ENCODE data around the gene JOSD1.

The JOSD1 gene

DNA sequence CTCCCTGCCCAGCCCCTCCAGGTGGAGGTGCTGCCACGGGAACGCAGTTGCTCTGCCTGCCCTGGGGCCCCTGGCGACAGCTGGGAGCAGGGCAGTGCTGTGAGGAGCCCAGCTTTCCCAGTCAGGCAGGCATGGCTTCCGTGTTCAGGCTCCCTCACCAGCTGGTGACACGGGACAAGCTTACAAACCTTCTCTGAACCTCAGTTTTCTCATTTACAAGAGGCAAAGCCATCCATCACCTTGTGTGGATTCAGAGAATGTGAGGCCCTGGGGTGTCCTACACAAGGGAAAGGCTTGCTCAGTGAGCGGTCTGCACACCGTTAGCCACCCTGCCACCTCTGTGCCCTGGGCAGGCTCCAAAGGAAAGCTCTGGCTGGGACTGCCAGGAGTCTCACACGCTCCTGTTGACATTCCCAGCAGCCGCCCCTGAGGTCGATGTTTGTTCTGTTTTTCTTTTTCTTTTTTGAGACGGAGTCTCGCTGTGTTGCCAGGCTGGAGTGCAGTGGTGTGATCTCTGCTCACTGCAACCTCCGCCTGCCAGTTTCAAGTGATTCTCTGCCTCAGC, 31.6 kb upstream of the JOSD1 start:
- DNase-seq = no peak

DNA sequence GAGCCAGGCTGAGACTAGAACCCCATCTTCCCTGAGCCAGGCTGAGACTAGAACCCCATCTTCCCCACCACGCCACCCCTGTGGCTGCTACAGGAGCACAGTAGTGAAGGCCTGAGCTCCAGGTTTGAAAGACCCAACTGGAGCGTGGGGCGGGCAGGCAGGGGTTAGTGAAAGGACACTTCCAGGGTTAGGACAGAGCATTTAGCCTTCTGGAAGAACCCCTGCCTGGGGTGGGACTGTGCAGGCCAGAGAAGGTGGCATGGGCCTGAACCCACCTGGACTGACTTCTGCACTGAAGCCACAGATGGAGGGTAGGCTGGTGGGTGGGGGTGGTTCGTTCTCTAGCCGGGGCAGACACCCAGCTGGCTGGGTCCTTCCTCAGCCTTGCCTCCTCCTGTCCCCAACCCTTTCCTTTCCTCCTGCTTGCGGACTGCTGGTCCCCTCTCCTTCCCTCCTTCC, 31.0 kb upstream of the JOSD1 start:
- DNase-seq = no peak

DNA sequence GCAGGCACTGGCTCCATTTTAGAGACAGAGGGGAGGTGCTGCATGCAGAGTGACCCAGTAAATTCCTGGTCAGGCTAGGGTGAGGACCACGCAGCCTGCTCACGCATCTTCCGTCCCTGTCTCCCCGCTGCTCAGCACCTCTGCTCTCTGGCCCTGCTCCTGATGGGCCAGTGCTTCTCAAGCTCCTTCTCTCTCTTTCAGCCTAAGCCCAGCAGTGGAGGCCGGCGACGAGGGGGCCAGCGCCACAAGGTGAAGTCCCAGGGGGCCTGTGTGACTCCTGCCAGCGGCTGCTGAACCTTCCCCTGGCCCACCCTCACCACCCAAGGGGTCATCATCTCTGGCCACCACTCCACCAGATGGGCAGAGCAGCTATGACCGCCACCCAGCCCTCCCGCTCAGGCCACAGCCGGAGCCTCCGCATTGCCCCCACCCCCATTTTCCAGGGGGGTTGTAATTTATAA, 29.7 kb upstream of the JOSD1 start:
- DNase-seq = no peak

DNA sequence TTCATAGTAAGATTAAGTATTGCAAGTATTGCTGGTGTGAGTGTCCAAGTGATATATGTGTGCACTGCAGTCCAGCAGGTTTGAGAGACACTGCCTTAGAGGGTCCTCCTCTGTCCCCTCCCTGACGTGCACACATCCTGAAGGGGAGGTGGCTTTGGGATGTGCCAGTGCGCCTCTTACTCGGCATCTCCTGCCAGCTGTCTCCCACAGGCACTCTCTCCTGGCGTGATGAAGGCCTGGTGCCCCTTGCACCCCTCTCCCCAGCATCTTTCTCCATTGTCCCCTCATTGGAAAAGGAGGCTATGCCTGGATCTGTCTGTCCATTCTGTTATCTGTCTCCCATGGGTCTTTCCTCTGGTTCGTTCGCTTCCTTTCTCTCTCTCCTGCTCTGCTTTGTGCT, 29.2 kb upstream of the JOSD1 start:
- no peak for DNase-seq

DNA sequence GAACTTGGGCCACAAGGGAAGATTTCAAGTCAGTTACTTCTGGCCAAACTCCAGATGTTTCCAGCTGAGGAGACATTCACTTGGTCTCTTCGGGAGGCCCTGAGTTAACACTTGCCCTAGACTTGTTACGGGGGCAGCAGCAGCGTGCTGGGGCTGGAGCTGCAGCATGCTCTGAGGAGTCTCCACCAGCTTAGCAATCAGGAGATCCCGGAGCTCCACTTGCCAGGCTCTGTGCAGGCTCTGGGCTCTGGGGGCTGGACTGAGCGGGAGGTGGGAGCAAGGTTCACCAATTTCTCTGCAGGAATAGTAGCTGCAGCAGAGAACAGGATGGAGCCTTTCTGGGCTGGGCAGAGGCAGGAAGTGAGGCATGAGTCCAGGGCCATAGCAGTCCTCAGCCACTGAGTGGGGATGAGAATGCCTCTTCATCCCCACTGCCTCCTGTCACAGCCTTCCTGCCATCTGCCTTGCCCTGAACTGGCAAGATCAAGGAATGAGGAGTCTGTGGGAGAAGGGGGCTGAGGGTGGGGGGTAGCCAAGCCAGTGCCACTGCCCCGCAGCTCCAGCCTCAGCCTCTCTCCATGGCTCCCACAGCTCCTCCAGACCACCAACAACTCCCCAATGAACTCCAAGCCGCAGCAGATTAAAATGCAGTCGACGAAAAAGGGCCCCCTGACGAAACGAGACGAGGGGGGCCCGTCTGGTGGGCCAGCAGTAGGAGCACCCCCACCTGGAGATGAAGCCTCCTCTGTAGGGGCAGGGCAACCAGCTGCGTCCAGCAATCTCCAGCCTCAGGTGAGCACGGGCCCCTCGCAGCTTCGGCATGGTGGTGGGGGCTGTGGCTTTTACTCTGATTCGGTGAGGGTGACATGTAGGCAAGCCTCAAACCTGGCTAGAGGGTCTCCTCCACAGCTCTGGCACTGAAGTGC, 28.4 kb upstream of the JOSD1 start:
- DNase-seq = no peak

DNA sequence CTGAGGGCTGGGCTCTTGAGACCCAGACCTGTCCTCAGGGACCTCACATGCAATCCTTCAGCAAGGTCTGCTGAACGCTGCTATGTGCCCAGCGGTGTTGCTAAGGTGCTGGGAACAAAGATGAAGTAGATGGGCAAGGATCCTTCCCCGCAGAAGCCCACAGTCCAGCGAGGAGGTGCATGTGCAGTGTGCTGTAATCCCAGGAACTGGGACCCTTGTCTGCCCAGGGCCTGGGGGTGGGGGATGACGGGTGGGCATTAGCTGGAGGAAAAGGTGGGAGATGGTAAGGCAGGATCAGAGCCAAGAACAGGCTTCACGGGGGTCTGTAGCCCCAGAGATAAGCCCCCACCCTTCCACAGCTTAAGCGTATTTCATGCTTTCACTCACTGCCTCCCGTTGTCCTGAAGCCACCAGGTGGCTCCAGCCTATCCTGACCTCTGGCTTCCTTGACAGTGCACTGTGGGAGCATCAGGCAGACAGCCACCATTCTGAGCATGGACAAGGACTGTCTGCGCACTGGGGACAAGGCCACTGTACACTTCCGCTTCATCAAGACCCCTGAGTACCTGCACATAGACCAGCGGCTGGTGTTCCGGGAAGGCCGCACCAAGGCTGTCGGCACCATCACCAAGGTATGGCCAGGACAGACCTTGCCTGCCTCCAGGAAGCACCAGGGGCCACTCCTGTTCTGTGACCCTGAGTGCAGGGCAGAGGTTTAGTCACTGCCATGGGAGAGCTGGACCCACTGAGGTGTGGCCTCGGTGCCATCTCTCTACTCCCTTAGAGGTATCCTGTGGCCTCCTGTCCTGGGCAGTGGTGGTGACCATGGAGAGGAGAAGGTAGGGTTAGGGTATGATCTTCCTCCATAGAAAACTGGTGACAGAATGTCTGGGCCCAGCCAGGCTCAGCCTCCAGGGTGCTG, 27.0 kb upstream of the JOSD1 start:
- DNase-seq = no peak

DNA sequence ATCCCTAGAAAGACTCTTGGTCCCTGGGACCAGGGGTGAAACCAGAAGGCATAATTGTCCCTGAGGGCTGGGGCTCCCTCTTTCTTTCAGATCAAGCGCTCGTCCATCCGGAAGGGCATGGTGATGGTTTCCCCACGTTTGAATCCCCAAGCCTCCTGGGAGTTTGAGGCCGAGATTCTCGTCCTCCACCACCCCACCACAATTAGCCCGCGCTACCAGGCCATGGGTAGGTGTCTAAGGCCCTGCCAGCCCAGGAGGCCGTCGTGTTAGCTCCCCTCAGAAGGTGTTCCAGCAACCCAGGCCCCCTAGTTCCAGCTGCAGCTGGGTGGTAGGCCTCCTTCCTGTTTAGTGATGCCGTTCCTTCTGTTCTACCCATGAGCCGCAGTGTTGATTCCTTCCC, 26.4 kb upstream of the JOSD1 start:
- DNase-seq = no peak

DNA sequence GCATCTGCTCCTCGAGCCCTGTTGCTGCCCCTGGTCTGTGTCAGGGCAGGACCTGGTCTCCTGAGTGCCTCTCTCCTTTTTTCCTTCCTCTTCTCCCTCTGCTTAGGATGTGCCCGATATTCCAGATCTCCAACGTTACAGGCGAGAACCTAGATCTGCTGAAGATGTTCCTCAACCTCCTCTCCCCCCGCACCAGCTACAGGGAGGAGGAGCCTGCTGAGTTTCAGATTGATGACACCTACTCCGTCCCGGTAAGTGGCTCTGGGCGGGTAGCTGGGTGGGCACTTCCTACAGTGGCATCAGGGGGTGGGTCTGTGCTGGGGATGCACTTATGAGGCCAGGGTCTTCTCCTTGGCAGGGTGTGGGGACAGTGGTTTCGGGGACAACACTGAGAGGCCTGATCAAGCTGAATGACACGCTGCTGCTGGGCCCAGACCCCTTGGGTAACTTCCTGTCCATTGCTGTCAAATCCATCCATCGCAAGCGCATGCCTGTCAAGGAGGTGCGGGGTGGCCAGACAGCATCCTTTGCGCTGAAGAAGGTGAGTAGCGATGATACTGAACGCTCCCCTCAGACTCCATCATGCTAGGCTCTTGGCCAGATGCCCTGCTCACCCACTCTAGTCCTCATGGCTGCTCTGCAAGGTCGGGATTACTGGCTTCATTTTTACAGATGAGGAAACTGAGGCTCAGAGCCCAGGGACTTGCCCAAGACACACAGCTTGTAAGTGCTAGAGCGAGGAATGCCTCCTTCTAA, 25.3 kb upstream of the JOSD1 start:
- DNase-seq = no peak

DNA sequence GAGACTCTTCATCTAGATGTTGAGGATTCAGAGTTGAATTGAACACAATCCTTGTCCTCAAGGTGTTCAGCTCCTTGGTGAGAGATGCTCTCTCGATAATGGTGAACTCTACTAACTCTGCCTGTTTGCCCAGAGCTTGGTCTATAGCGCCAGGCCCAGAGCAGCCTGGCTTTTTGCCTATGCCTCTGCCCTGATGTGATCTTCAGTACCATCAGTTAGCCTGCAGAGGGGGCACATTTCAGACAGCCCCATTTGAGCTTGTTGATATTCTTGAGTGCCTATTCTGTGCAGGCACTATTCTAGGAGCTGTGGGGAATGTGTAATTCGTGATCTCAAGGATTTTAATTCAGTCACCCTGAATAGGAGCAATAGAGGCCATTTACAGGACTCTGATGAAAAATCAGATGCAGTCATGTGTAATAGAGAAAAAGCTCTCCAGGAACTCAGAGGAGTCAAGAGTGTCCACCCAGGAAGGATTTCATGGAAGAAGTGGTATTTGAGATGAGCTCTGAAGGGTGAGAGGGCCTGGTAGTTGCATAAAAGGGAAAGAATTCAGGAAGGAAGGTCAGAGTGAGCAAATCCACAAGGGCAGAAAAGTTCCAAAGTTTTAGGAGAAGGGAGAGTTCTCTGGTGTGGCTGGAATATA, 24.3 kb upstream of the JOSD1 start:
- peak; percentile 23 for DNase-seq

DNA sequence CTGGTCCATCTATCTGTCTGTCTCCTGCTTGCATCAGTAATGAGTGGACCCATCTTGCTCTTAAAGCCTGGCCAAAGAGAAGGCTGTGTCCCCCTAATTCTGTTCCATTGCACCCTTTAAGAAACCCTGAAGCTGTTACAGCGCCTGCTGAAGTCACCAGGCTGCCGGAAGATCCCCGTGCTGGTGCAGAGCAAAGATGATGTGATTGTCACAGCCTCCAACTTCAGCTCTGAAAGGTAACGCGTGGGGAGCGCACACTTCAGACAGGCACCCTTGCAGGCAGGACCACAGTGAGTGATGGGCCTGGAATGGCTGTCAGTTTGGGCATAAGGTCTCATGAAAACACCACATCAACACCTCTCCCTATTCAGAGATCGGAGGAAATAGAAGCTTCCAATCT, 23.4 kb upstream of the JOSD1 start:
- no peak for DNase-seq

DNA sequence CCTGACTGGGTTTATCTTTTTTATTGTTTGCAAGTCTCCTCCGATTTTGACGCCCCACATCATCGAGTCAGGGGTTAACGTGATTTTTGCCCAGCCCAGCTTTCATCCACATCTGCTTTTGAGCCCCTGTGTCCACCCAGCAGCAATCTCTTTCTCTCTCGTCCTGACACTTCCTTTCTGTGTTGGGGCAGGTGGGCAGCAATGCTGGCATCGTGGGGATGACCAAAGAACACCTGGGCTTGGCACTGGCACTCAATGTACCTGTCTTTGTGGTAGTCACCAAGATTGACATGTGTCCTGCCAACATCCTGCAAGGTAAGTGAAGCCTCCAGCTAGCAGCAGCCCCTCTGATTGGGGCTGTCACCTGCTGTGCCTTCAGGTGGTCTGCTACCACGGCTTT, 20.8 kb upstream of the JOSD1 start:
- DNase-seq = no peak

DNA sequence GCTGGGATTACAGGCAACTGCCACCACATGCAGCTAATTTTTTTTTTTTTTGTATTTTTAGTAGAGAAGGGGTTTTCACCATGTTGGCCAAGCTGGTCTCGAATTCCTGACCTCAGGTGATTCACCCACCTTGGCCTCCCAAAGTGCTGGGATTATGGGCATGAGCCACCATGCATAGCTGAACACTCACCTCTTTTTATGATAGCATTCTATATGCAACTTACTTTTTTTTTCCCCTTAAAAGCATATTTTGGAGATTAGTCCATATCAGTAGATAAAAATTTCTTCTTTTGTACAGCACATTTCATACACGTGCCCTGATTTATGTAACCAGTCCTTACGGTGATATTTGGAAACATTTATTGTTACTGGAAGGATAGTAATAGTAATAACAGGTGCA, 19.6 kb upstream of the JOSD1 start:
- DNase-seq = no peak

DNA sequence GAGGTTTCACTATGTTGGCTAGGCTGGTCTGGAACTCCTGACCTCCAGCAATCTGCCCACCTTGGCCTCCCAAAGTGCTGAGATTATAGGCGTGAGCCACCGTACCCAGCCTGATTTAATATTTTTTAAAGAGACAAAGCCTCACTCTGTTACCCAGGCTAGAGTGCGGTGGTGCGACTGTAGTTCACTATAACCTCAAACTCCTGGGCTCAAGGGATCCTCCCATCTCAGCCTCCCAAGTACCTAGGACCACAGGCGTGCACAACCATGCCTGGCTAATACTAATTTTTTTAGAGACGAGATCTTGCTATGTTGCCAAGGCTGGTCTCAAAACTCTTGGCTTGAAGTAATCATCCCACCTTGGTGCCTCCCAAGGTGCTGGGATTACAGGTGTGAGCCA, 18.5 kb upstream of the JOSD1 start:
- no peak for DNase-seq

DNA sequence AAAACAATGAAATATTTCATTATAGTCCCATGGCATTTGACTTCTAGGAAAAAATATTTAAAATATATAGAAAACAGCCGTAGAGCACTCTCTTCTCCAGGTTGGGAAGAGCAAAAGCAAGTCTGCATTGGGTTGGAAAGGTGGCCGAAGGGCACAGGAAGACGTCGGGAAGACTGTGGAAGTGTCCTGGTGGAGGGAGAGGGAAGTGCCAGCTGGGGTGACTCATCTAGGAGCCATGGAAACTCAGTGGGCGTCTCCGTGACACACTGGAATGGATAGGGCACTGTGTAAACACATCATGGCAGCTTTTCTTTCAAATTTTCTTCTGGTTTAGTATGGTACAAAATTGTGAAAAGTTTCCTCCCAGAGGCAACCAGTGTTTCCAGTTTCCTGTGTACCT, 17.7 kb upstream of the JOSD1 start:
- DNase-seq = peak; percentile 55

DNA sequence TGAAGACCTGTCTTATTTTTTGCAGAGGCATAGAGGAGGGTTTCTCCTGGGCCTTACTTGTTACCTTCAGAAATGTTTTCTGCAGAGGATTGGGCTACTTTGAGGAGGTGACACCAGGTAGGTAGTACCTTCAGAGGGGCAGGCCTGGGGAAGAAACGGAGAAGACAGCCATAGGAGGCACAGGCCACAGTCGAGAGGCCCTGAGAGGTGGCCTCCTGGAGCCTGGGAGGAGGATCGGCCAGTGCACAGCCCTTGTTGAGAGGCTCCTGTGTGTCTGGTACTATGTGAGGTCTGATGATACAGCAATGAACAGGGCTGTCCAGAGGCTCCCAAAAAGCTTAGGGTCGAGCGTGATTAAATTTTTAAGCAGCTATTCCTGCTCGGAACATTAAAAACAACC, 16.5 kb upstream of the JOSD1 start:
- no peak for DNase-seq

DNA sequence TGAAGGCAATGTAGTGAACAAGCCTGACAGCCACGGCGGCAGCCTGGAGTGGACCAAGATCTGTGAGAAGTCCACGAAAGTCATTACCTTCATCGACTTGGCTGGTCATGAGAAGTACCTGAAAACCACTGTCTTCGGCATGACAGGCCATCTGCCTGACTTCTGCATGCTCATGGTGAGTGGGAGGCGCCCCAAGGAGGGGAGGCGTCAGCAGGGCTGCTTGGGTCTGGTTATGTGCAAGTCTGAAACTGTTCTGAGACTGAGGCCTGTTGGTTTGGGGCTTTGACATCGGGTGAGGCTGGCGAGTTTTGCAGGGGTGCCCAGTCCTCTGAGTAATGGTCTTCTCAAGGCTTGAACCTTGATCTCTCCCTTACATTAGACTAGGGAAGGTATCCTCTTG, 16.1 kb upstream of the JOSD1 start:
- no peak for DNase-seq

DNA sequence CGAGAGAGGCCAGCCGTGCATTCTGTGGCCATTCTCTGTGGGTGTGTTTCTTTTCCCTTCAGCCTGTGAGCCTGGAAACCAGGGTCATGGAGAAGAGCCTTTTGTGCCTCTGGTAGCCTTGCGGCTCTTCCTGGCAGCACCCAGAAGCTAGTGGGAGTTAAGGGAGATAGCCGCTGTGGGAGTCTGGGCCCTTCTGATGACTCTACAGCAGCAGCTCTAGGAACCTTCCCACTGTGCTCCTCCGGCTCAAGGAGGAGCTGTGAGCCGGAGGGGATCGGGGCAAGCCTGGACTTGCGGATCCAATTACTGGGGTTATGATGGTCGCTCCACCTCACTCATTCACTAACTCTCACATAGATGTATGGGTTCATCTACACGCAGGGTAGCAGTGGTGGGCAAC, 15.5 kb upstream of the JOSD1 start:
- no peak for DNase-seq

DNA sequence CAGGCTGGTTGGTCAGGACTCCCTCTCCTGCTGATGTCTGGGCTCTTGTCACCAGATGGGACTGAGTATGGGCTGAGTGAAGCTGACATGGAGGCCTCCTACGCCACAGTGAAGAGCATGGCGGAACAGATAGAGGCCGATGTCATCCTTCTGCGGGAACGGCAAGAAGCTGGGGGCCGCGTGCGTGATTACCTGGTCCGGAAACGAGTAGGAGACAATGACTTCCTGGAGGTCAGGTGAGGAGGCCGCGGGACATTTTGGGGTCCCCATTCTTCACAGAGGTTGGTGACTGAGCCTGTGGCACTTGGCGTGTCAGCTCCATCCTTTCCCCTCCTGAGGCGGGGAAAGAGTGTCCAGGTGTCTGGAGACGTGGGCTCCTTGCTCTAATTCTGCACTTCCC, 15.1 kb upstream of the JOSD1 start:
- DNase-seq = no peak

DNA sequence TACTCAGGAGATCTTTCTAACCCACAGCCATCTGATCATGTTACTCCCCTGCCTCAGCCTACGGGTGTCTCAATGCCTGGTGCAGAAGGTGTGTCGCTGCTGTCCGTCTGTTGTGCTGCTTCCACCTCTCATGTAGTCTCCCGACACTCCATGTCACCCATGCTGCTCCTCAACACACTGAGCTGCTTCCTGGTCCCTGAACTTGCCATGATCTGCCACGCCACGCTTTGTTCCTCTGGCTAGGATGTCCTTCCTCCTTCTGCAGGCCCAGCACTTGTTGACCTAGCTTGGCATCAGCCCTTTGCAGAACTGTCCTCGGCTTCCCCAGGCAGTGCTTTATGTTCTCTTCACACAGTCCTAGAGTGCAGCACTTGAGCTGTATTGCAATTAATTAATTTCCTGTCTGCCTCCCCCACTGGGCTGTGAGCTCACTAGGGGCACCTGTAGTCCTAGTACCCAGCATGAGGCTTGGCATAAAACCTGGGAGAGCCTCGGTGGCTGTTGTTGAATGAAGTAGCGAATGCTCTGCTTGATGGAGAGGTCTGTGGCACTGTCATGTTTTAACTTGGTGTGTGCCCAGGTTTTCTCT, 14.5 kb upstream of the JOSD1 start:
- DNase-seq = no peak

DNA sequence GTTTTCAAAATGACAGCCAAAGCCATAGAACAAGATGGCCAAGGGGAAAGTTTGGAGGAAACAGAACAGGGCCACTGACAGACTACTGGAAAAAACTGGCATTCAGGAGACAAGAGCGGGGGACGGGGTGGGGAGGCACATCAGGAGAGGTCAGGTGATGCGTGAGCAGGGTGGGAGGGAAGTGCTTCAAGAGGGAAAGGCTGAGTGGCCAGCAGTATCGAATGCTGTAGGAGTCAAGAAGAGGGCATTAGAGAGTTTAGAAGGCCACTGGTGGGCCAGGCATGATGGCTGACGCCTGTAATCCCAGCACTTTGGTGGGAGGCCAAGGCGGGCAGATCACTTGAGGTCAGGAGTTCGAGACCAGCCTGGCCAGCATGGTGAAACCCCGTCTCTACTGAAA, 13.2 kb upstream of the JOSD1 start:
- DNase-seq = no peak

DNA sequence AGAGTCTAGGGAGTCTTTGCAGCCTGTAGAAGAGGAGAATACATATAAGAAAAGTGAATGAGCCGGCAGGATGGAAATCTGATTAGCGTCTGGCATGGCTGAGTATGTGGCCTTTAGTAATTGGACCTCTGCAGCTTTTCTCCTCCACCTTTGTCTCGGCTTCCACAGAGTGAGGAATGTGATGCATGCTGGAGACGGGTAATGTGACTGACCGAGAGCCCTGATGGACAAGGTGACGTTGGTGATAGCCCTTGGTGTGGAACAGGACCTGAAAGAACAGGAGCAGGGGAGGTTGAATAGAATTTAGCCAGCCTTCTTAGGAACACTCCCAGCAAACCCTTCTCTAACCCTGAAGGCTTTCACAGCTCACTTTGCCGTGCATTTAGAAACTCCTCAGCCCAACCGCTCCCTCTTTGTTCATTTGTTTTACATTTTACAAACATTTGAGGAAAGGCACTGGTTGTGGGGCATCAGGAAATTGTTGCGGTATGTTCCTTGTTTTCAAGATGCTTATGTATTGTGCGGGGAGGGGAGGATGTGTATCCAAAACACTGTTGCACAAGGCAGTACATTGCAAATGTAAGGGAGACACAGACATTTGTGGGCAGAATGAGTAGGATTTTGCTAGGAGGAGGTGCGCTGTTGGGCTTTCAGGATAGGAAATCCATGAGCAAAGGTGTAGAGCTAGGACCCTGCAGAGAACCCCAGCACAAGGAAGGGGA, 11.9 kb upstream of the JOSD1 start:
- no peak for DNase-seq

All from suppressor macrophage treated with lipopolysaccharide for 4 hours (primary cell).